Fibroblast of lung (primary cell): ENCODE data around the gene ZC3H13.

Source experiments
- CTCF ChIP-seq, 2 donors: IDR thresholded peaks in 1 of 2; conservative IDR thresholded peaks in 1 of 2; 1 replicate in 1 of 2; 2 replicates in 1 of 2; pipeline ENCODE4 v1.5.1; 2011 to 2012; ENCODE audit warnings: low read length in 2 of 2, control low read depth in 1 of 2, inconsistent platforms in 1 of 2, low read depth in 1 of 2, mild to moderate bottlenecking in 1 of 2
- EZH2 ChIP-seq: IDR thresholded peaks from 2 replicates; pipeline ENCODE4 v1.5.1; 2012; ENCODE audit warnings: low read length, control low read depth, mild to moderate bottlenecking; ENCODE audit errors: missing control alignments

- TF ChIP-seq CTCF (conservative IDR thresholded peaks at IDR 0.05 in 1 of 2, IDR thresholded peaks at IDR 0.05 in 1 of 2; ENCODE audit: low read depth in 1 of 2, low read length in 2 of 2) (no peak), EZH2 (no peak)
Measured at GRCh38 chr13:45951724-45952123, 100.8 kb downstream of the ZC3H13 start.
